Endothelial cell of umbilical vein (primary cell): Measurements from ENCODE around the gene SDE2. TPM values are rescaled to one million over a fixed set of nuclear protein-coding genes. Genes with fewer than 3 reads are reported as not detected.

Experiments used
- Bru-seq: library from RNA; stranded (reverse); fragments of 400-500 nt; gene quantifications from one replicate; lab custom pipeline; 2021; lab: Mats Ljungman, UMichigan
- BruChase-seq, 2 experiments: library from RNA; stranded (reverse); fragments of 400-500 nt; gene quantifications; one replicate each; lab custom pipeline; 2021; lab: Mats Ljungman, UMichigan
- BruUV-seq: library from RNA; stranded (reverse); fragments of 400-500 nt; replicated peaks from 2 replicates; lab custom pipeline; 2021; lab: Mats Ljungman, UMichigan
- CTCF ChIA-PET: fragments of 300-600, 350-600 bp; sonication (Branson Sonifier 250); formaldehyde crosslinking; loops from one replicate; lab custom pipeline; 2021; ENCODE audit warnings: antibody characterized with exemption, inconsistent platforms; lab: Charles Lee
- POLR2A ChIA-PET: fragments of 300-600, 350-600 bp; sonication (Branson Sonifier 250); formaldehyde crosslinking; loops from one replicate; lab custom pipeline; 2021; ENCODE audit warnings: antibody characterized with exemption, inconsistent platforms; lab: Charles Lee
- DNase-seq: peaks from one replicate; pipeline ENCODE4 v3.0.0-alpha.2; 2011; ENCODE audit warnings: low read depth, low spot score
- FAIRE-seq: peaks from 2 replicates; lab custom pipeline; 2011; peaks lifted over from hg19 to GRCh38; lab: Jason Lieb, UNC
- H2AFZ ChIP-seq: 2 replicates; pipeline ENCODE4 v1.6.0; 2012; ENCODE audit warnings: low read depth, low read length, control low read depth, inconsistent platforms
- H3K27ac ChIP-seq: 2 replicates; pipeline ENCODE4 v1.5.1; 2011; ENCODE audit warnings: low read depth, mild to moderate bottlenecking, control low read depth, low read length, moderate library complexity; ENCODE audit not compliant: insufficient read depth
- H3K27me3 ChIP-seq, 2 experiments: 2 replicates each; pipeline versions ENCODE4 v1.6.0 to v1.6.1; 2011; ENCODE audit warnings: low read length in 2 of 2, mixed read lengths in 1 of 2; ENCODE audit not compliant: control insufficient read depth in 2 of 2, insufficient read depth in 2 of 2
- H3K36me3 ChIP-seq, 2 experiments: 2 replicates in 1 of 2; 3 replicates in 1 of 2; pipeline ENCODE4 v1.5.1; 2011; ENCODE audit warnings: low read length in 2 of 2, mild to moderate bottlenecking in 1 of 2, moderate library complexity in 1 of 2; ENCODE audit not compliant: control insufficient read depth in 2 of 2, insufficient read depth in 2 of 2; ENCODE audit errors: extremely low read depth in 1 of 2
- H3K4me1 ChIP-seq: 3 replicates; pipeline ENCODE4 v1.5.1; 2011; ENCODE audit warnings: mild to moderate bottlenecking, low read length; ENCODE audit not compliant: control insufficient read depth, insufficient read depth; ENCODE audit errors: extremely low read depth
- H3K4me2 ChIP-seq: 2 replicates; pipeline ENCODE4 v1.6.1; 2011; ENCODE audit warnings: low read length, control low read depth, mixed read lengths; ENCODE audit not compliant: insufficient read depth
- H3K4me3 ChIP-seq, 3 experiments: fragments of 200-600 bp in 1 of 3; sonication (generic), shearing (Covaris generic) in 1 of 3; replicated peaks in 1 of 3; 2 replicates each; pipeline ENCODE4 v1.5.1; 2011 to 2016; ENCODE audit warnings: control low read depth in 3 of 3, low read length in 3 of 3, mild to moderate bottlenecking in 2 of 3, inconsistent platforms in 1 of 3, low read depth in 1 of 3, moderate library complexity in 1 of 3; ENCODE audit not compliant: insufficient read depth in 1 of 3
- H3K79me2 ChIP-seq: 2 replicates; pipeline ENCODE4 v1.6.0; 2012; ENCODE audit warnings: low read length, inconsistent platforms; ENCODE audit not compliant: control insufficient read depth, insufficient read depth
- H3K9ac ChIP-seq: replicated peaks from 2 replicates; pipeline ENCODE3; 2011; ENCODE audit warnings: low read length, control low read depth; ENCODE audit not compliant: insufficient read depth; ENCODE audit errors: extremely low read depth
- H3K9me1 ChIP-seq: replicated peaks from 3 replicates; pipeline ENCODE4 v1.6.0; 2011; ENCODE audit warnings: mild to moderate bottlenecking, low read length; ENCODE audit not compliant: control insufficient read depth, insufficient read depth; ENCODE audit errors: extremely low read depth
- H3K9me3 ChIP-seq: replicated peaks from 2 replicates; pipeline ENCODE4 v1.5.1; 2012; ENCODE audit warnings: low read length, inconsistent platforms; ENCODE audit not compliant: control insufficient read depth, insufficient read depth
- H4K20me1 ChIP-seq: replicated peaks from 2 replicates; pipeline ENCODE3; 2011; ENCODE audit warnings: mild to moderate bottlenecking, low read length; ENCODE audit not compliant: control insufficient read depth, insufficient read depth; ENCODE audit errors: extremely low read depth
- CTCF ChIP-seq, 2 donors: IDR thresholded peaks; 1 replicate in 1 of 2; 2 replicates in 1 of 2; pipeline ENCODE4 v1.5.1; 2011; ENCODE audit warnings: low read length in 2 of 2, mild to moderate bottlenecking in 2 of 2, moderate library complexity in 2 of 2, control low read depth in 1 of 2, inconsistent platforms in 1 of 2, low read depth in 1 of 2; ENCODE audit not compliant: insufficient read depth in 1 of 2; ENCODE audit errors: extremely low read depth in 1 of 2
- FOS ChIP-seq: IDR thresholded peaks from 2 replicates; pipeline ENCODE4 v1.6.1; 2011; ENCODE audit warnings: mild to moderate bottlenecking, low read length, moderate library complexity, borderline replicate concordance; ENCODE audit not compliant: insufficient read depth
- GATA2 ChIP-seq: IDR thresholded peaks from 2 replicates; pipeline ENCODE4 v1.7.0; 2011; ENCODE audit warnings: low read depth, mild to moderate bottlenecking, moderate library complexity, mixed read lengths, low read length; ENCODE audit not compliant: insufficient read length, insufficient read depth
- JUN ChIP-seq: IDR thresholded peaks from 2 replicates; pipeline ENCODE4 v1.6.1; 2011; ENCODE audit warnings: borderline replicate concordance, low read depth; ENCODE audit not compliant: insufficient read length, insufficient read depth
- MAX ChIP-seq: IDR thresholded peaks from 2 replicates; pipeline ENCODE4 v1.6.1; 2011; ENCODE audit not compliant: insufficient read depth, insufficient read length
- MYC ChIP-seq: IDR thresholded peaks from one replicate; pipeline ENCODE4 v1.6.1; 2011; ENCODE audit warnings: mild to moderate bottlenecking, low read depth, low read length
- POLR2A ChIP-seq: IDR thresholded peaks from 2 replicates; pipeline ENCODE4 v1.6.1; 2012; ENCODE audit warnings: low read depth, mild to moderate bottlenecking, control low read depth, low read length
- POLR2AphosphoS5 ChIP-seq: IDR thresholded peaks from 2 replicates; pipeline ENCODE4 v1.6.1; 2012; ENCODE audit warnings: low read depth, mild to moderate bottlenecking, control low read depth, low read length, moderate library complexity; ENCODE audit not compliant: insufficient read depth
- dilution Hi-C: fragments of 300-500 bp; cut with MboI; formaldehyde crosslinking; loops from one replicate; pipeline ENCODE4 v1.15.0; 2019; ENCODE audit warnings: low sequenced_read_pairs; ENCODE audit not compliant: extremely low pct_ligation_motif_present
- intact Hi-C: fragments of 100-400 bp; cut with micrococcal nuclease; formaldehyde crosslinking; loops from one replicate; pipeline ENCODE4 v1.10.0; 2022
- long read RNA-seq: library from polyadenylated mRNA; stranded (forward); transcript quantifications from one replicate; pipeline ENCODE4 v2.0.0, GENCODE V29; 2021
- polyA minus RNA-seq, 3 experiments: library from RNA; depleted of rRNA, polyadenylated mRNA; stranded (reverse); fragments of >200 nt; gene quantifications; 1 replicate in 1 of 3; 2 replicates in 2 of 3; pipeline ENCODE4 v1.2.3, GENCODE V29; 2011
- polyA plus RNA-seq, 4 experiments: library from polyadenylated mRNA; depleted of rRNA in 3 of 4; stranded (reverse) in 3 of 4; unstranded in 1 of 4; fragments of >200 nt; gene quantifications; 2 replicates each; pipeline versions ENCODE4 v1.2.1 to v1.2.3, GENCODE V29; 2011 to 2012; ENCODE audit warnings: missing spikeins in 1 of 4
- total RNA-seq: library from RNA; stranded (reverse); gene quantifications from 2 replicates; pipeline ENCODE4 v1.2.3, GENCODE V29; 2021

The SDE2 gene
- 15.9 and 16.1 TPM in 2 replicates for total RNA-seq
- polyA plus RNA-seq, result 8.3 and 11.9 TPM in 2 replicates
- 8.7 and 9.1 TPM in 2 replicates for polyA plus RNA-seq (2011; cell fraction: cytosol; rRNA removed)
- 11.0 and 14.9 TPM in 2 replicates for polyA plus RNA-seq (2011; cell fraction: nucleus; rRNA removed)
- 7.2 and 8.1 TPM in 2 replicates for polyA plus RNA-seq (2012)
- polyA minus RNA-seq, result 10.1 and 10.2 TPM in 2 replicates
- 11.5 TPM for polyA minus RNA-seq (2011; cell fraction: cytosol; rRNA and poly(A)+ RNA removed)
- polyA minus RNA-seq (2011; cell fraction: nucleus; rRNA and poly(A)+ RNA removed), result 10.6 and 11.9 TPM in 2 replicates
- percentile 91 among the genes with signal in this experiment for Bru-seq, nascent RNA
- percentile 69 among the genes with signal in this experiment for BruChase-seq, experiment 1, labeled RNA remaining after a 6-hour chase
- percentile 92 among the genes with signal in this experiment for BruChase-seq, experiment 2, labeled RNA remaining after a 2-hour chase
- long read RNA-seq, transcript SDE2-201 (7 exons, 3,975 nt), result major isoform, 29 of 34 reads
- long read RNA-seq, partial matches to known transcripts, result 1 of 34 reads
- long read RNA-seq, other reads (novel, unspliced or antisense), result 4 of 34 reads

- ChIA-PET POLR2A (interaction anchor here (0.7 to 1.4 kb wide), 11 partner anchors 11 to 574 kb away, joined by 3 to 29 read pairs (median 4); partner anchors contain the start of genes H3-3A, PYCR2 and SRP9), CTCF (interaction anchor here (1.2 to 4.3 kb wide), 4 partner anchors 9 to 65 kb away, joined by 4 to 27 read pairs (median 8); partner anchors contain the start of gene H3-3A)
- Histone ChIP-seq H3K4me2 (peak within 1 kb of the TSS; percentile 91), H4K20me1 (no peaks in the 10 kb centered on the region), H3K27me3 (no peaks in the 10 kb centered on the region), H3K27ac (peak within 1 kb of the TSS; percentile 96), H2AFZ (peak within 1 kb of the TSS; percentile 67), H3K9me3 (no peaks in the 10 kb centered on the region), H3K4me3 (peak within 1 kb of the TSS; percentile 75 to 97 (median 90)), H3K4me1 (peaks cover 52% of the 10 kb centered on the region), H3K9ac (peak within 1 kb of the TSS; percentile 98), H3K36me3 (no peaks in the 10 kb centered on the region), H3K79me2 (peaks cover 45% of the 10 kb centered on the region), H3K9me1 (no peaks in the 10 kb centered on the region)
- dilution Hi-C loops (no loop called here), intact Hi-C loops (loop anchor here (1.0 to 5.0 kb wide), 4 partner anchors 63 to 344 kb away; partner anchors contain the start of genes ACBD3 and H3-3A)
- FAIRE-seq (peak; percentile 86), DNase-seq (peak; percentile 100)
- TF ChIP-seq MAX (no peak), POLR2A (peak; percentile 98), POLR2AphosphoS5 (peak; percentile 99), MYC (peak; percentile 52), CTCF (IDR thresholded peaks at IDR 0.05; ENCODE audit: extremely low read depth in 1 of 2, insufficient read depth in 1 of 2, low read depth in 1 of 2, low read length in 2 of 2) (no peak), JUN (no peak), GATA2 (peak; percentile 92), FOS (no peak)
- BruUV-seq, result no TSS peak
These were observed at the start of gene SDE2 for GRCh38 chr1:225999227-225999911. Gene SDE2, minus strand, starts transcription at chr1:225999343. Its CDS starts 31 bp downstream, at chr1:225999312.
